Cardiac fibroblast (primary cell): ENCODE data around the gene CCDC127.

Experiments
- DNase-seq, 2 donors: peaks; one replicate each; pipeline versions ENCODE4 v3.0.0 to v3.0.0-alpha.2; 2010; ENCODE audit warnings: low read depth in 2 of 2
- H3K4me3 ChIP-seq, 2 donors: replicated peaks in 1 of 2; 1 replicate in 1 of 2; 2 replicates in 1 of 2; pipeline ENCODE4 v1.5.1; 2011; ENCODE audit warnings: low read depth in 2 of 2, low read length in 2 of 2, mild to moderate bottlenecking in 2 of 2, moderate library complexity in 1 of 2
- CTCF ChIP-seq: IDR thresholded peaks from one replicate; pipeline ENCODE4 v1.5.1; 2011; ENCODE audit warnings: low read depth, mild to moderate bottlenecking, low read length, inconsistent platforms

CCDC127 gene

GRCh38 chr5:206927-207536 lies 10.9 kb downstream of the CCDC127 start:
- DNase-seq: peak in 1 of 2 donors; percentile 31
- H3K4me3 ChIP-seq: no peak overlapping the region
- TF ChIP-seq CTCF: no peak

- peak; percentile 63 to 73 for DNase-seq
- no peak for TF ChIP-seq CTCF
- no peak overlapping the region for H3K4me3 ChIP-seq
Observed at GRCh38 chr5:206406-206805, 11.5 kb downstream of the CCDC127 start.

- no peak for DNase-seq
- no peak overlapping the region for H3K4me3 ChIP-seq
- TF ChIP-seq CTCF: no peak
Observed at GRCh38 chr5:204966-205670, 12.8 kb downstream of the CCDC127 start.

GRCh38 chr5:204462-204861 lies 13.5 kb downstream of the CCDC127 start:
- no peak for DNase-seq
- H3K4me3 ChIP-seq: no peak overlapping the region
- no peak for TF ChIP-seq CTCF

- DNase-seq: no peak
- no peak overlapping the region for H3K4me3 ChIP-seq
- no peak for TF ChIP-seq CTCF
Observed at GRCh38 chr5:204001-204400, 14.0 kb downstream of the CCDC127 start.

- no peak overlapping the region for H3K4me3 ChIP-seq
- TF ChIP-seq CTCF: no peak
- no peak for DNase-seq
Observed at GRCh38 chr5:203246-203930, 14.6 kb downstream of the CCDC127 start.
